Neuronal stem cell (in vitro differentiated cells): ENCODE data around the gene ANP32A.

ENCODE experiments used
- DNase-seq: peaks from one replicate; pipeline ENCODE4 v3.0.0-alpha.2; 2013; ENCODE audit warnings: low spot score
- H2AFZ ChIP-seq: one replicate; pipeline ENCODE4 v1.6.1; 2013; ENCODE audit warnings: mild to moderate bottlenecking, low read length, inconsistent platforms
- H2AK5ac ChIP-seq: 2 replicates; pipeline ENCODE4 v1.6.1; 2013; ENCODE audit warnings: low read depth, mild to moderate bottlenecking, inconsistent platforms, low read length, moderate library complexity, mixed read lengths
- H2BK120ac ChIP-seq: 2 replicates; pipeline ENCODE4 v1.6.1; 2013; ENCODE audit warnings: low read depth, mild to moderate bottlenecking, inconsistent platforms, low read length, moderate library complexity, mixed read lengths
- H2BK12ac ChIP-seq: one replicate; pipeline ENCODE4 v1.6.1; 2013; ENCODE audit warnings: low read length, inconsistent platforms
- H2BK15ac ChIP-seq: 2 replicates; pipeline ENCODE4 v1.6.1; 2013; ENCODE audit warnings: mild to moderate bottlenecking, low read length, inconsistent platforms, mixed read lengths
- H2BK5ac ChIP-seq: one replicate; pipeline ENCODE4 v1.6.1; 2013; ENCODE audit warnings: inconsistent platforms, mild to moderate bottlenecking, low read length, moderate library complexity
- H3K14ac ChIP-seq: one replicate; pipeline ENCODE4 v1.6.1; 2013; ENCODE audit warnings: low read length, inconsistent platforms
- H3K18ac ChIP-seq: 2 replicates; pipeline ENCODE4 v1.6.1; 2013; ENCODE audit warnings: low read length, inconsistent platforms
- H3K23ac ChIP-seq: 2 replicates; pipeline ENCODE4 v1.6.1; 2013; ENCODE audit warnings: low read depth, mild to moderate bottlenecking, mixed read lengths, low read length, inconsistent platforms; ENCODE audit not compliant: poor library complexity
- H3K27ac ChIP-seq: replicated peaks from 3 replicates; pipeline ENCODE4 v1.5.1; 2013; ENCODE audit warnings: low read length, inconsistent platforms
- H3K27me3 ChIP-seq, 3 experiments: 2 replicates each; pipeline ENCODE4 v1.6.1; 2013; ENCODE audit warnings: low read length in 3 of 3, mild to moderate bottlenecking in 2 of 3, inconsistent platforms in 1 of 3, low read depth in 1 of 3, mixed read lengths in 1 of 3, moderate library complexity in 1 of 3; ENCODE audit not compliant: control insufficient read depth in 3 of 3, insufficient read depth in 3 of 3
- H3K36me3 ChIP-seq, 2 donors: replicated peaks in 1 of 2; 2 replicates each; pipeline ENCODE4 v1.6.1; 2013; ENCODE audit warnings: low read length in 2 of 2; ENCODE audit not compliant: control insufficient read depth in 2 of 2, insufficient read depth in 2 of 2
- H3K4ac ChIP-seq: 2 replicates; pipeline ENCODE4 v1.6.1; 2013; ENCODE audit warnings: inconsistent platforms, mild to moderate bottlenecking, low read length, moderate library complexity
- H3K4me1 ChIP-seq, 2 donors: 1 replicate in 1 of 2; 2 replicates in 1 of 2; pipeline ENCODE4 v1.6.1; 2013; ENCODE audit warnings: low read length in 2 of 2, low read depth in 1 of 2; ENCODE audit not compliant: control insufficient read depth in 2 of 2, insufficient read depth in 1 of 2
- H3K4me2 ChIP-seq: one replicate; pipeline ENCODE4 v1.6.1; 2013; ENCODE audit warnings: mild to moderate bottlenecking, low read length, inconsistent platforms; ENCODE audit not compliant: insufficient read depth, poor library complexity, severe bottlenecking
- H3K4me3 ChIP-seq, 2 donors: 2 replicates each; pipeline ENCODE4 v1.5.1; 2013; ENCODE audit warnings: low read length in 2 of 2, mild to moderate bottlenecking in 2 of 2, inconsistent platforms in 1 of 2, moderate library complexity in 1 of 2
- H3K79me1 ChIP-seq: one replicate; pipeline ENCODE4 v1.6.1; 2013; ENCODE audit warnings: low read depth, mild to moderate bottlenecking, inconsistent platforms, low read length, moderate library complexity
- H3K9ac ChIP-seq: one replicate; pipeline ENCODE4 v1.6.1; 2013; ENCODE audit warnings: mild to moderate bottlenecking, low read depth, low read length, inconsistent platforms; ENCODE audit not compliant: poor library complexity
- H3K9me3 ChIP-seq, 2 donors: replicated peaks in 1 of 2; 2 replicates each; pipeline versions ENCODE3 to v1.6.1; 2013; ENCODE audit warnings: low read length in 2 of 2, mild to moderate bottlenecking in 2 of 2, inconsistent platforms in 1 of 2, low read depth in 1 of 2, mixed read lengths in 1 of 2, moderate library complexity in 1 of 2; ENCODE audit not compliant: control insufficient read depth in 2 of 2, insufficient read depth in 1 of 2
- H4K8ac ChIP-seq: one replicate; pipeline ENCODE4 v1.6.1; 2013; ENCODE audit warnings: low read depth, mild to moderate bottlenecking, inconsistent platforms, low read length, moderate library complexity
- H4K91ac ChIP-seq: one replicate; pipeline ENCODE4 v1.6.1; 2013; ENCODE audit warnings: low read length, low read depth, mild to moderate bottlenecking, inconsistent platforms; ENCODE audit not compliant: poor library complexity
- WGBS, 2 donors: extraction: QIAGEN DNeasy Blood & Tissue Kit; methylation state at CpG; one replicate each; pipeline ENCODE4 v1.1.7; 2013; ENCODE audit warnings: missing lambda C conversion rate in 2 of 2, mixed read lengths in 1 of 2; ENCODE audit not compliant: insufficient read length in 2 of 2, insufficient replicate concordance in 1 of 2; ENCODE audit errors: extremely low coverage in 2 of 2; 5-methylcytosine and 5-hydroxymethylcytosine counted together

ANP32A gene

DNA sequence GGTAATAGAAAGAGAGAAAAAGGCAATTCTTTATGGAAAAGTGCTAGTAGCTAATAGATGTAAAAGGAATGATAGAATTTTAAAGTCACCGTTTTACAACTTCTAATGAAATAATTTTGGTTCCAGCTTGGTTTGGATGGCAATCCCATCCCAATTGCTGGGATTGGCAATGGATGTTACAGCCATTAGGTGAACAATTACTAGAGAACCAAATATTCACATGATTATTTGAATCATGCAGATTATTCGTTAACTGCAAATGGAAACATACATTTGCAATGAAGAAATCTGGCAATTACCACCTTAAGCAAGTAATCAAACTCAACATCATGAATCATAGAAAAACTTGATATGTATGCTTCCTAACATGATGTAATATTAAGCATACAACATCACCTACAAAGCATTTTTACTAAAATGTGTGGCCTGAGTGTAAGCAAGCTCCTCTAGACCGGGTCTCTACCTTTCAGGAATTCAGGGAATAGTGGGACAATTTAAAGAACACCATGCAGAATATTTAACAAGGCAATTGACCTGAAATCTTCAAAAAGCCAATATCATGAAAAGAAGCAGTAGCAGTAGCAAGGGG, 26.2 kb upstream of the ANP32A start:
- Histone ChIP-seq H3K9me3 (no peaks in the 10 kb centered on the region), H3K18ac (no peak overlapping the region), H4K91ac (no peak overlapping the region), H2BK120ac (no peak overlapping the region), H3K27me3 (peaks cover 0 to 69% (median 8%) of the 10 kb centered on the region in 3 experiments), H3K23ac (no peak overlapping the region), H3K4me2 (no peak overlapping the region), H3K14ac (no peak overlapping the region), H3K36me3 (no peaks in the 10 kb centered on the region), H3K27ac (no peak overlapping the region), H2BK5ac (no peak overlapping the region), H3K4me3 (no peak overlapping the region), H2BK12ac (no peak overlapping the region), H3K79me1 (no peaks in the 10 kb centered on the region), H3K9ac (no peak overlapping the region), H3K4me1 (peaks cover 0 to 2% of the 10 kb centered on the region in 2 donors), H2AK5ac (no peak overlapping the region), H2BK15ac (no peak overlapping the region), H3K4ac (no peak overlapping the region), H4K8ac (no peak overlapping the region), H2AFZ (no peak overlapping the region)
- no peak for DNase-seq
- WGBS, 2 donors, result no CpG with 5 or more reads among the region's 3 CpGs

DNA sequence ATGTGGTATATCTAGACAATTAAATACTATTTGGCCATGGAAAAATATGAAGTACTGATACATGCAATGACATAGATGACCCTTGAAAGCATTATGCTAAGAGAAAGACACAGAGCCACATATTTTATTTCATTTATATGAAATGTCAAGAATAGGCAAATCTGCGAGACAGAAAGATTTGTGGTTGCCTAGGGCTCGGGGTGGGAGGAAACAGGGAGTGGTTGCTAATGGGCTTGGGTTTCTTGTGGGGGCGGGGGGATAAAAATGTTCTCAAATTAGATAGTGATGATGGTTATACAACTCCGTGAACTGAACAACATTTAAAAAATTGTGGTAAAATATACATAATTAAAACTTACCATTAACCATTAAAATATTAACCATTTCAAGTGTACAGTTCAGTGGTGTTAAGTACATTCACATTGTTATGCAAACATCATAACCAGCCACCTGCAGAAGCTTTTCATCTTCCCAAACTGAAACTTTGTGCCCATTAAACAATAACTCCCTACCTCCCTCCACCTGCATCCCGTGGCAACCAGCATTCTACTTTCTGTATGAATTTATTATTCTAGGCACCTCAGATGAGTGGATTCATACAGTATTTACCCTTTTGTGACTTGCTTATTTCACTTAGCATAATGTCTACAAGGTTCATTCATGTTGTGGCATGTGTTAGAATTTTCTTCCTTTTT, 24.3 kb upstream of the ANP32A start:
- Histone ChIP-seq H2BK5ac (no peak overlapping the region), H3K27me3 (peaks cover 0 to 75% (median 8%) of the 10 kb centered on the region in 3 experiments), H2AK5ac (no peak overlapping the region), H3K36me3 (no peaks in the 10 kb centered on the region), H2AFZ (no peak overlapping the region), H2BK12ac (no peak overlapping the region), H3K18ac (no peak overlapping the region), H3K9ac (no peak overlapping the region), H2BK120ac (no peak overlapping the region), H2BK15ac (no peak overlapping the region), H3K4me1 (peaks cover 0 to 2% of the 10 kb centered on the region in 2 donors), H4K91ac (no peak overlapping the region), H4K8ac (no peak overlapping the region), H3K27ac (no peak overlapping the region), H3K4ac (no peak overlapping the region), H3K9me3 (no peaks in the 10 kb centered on the region), H3K4me3 (no peak overlapping the region), H3K14ac (no peak overlapping the region), H3K23ac (no peak overlapping the region), H3K4me2 (no peak overlapping the region), H3K79me1 (no peaks in the 10 kb centered on the region)
- WGBS, 2 donors, result no CpG with 5 or more reads among the region's 5 CpGs
- no peak for DNase-seq

DNA sequence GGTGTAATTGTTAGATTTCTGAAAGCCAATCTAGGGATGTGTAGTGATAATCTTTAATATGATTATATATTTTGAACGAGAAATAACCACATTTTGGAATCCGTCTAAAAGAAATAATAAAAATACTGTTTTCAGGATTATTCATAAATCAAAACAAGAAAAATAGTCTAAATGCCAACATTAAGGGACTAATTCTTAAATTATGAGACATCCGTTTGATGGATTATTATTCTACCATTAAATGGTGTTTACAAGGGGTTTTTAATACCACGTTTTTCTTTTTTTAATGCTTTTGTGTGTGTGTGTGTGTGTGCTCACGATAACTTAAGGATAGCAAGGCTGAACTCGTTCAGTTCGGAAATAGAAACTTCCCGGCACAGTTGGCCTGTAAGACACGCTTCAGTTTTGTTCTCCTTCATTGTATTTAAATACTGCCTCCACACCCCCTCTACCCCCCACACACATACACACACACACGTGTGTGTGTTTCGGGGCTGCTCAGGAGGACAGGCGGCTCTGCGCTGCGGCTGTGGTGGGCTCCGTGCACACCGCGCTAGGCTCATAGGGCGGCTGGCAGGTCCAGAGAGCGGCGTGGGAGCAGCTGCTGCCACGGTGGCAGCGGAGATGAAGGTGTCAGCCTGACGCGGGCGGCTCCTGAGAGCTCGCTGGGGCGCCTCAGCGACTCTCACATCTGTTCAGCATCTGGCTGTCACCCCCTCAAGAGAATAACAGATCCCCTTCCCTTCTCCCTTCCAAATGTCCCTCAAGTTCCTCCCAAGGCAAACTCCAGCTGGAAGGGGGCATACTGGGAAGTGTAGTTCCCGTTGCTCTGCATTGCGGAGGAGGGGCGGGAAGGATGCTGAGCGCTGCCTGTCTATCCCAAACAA, 23.0 kb upstream of the ANP32A start:
- peak overlapping the region; percentile 79 for H2AFZ ChIP-seq
- peak overlapping the region; percentile 32 for H3K18ac ChIP-seq
- no peak overlapping the region for H4K8ac ChIP-seq
- H3K4me1 ChIP-seq, result peaks cover 0 to 2% of the 10 kb centered on the region in 2 donors
- no peak overlapping the region for H3K14ac ChIP-seq
- no peak overlapping the region for H3K9ac ChIP-seq
- H3K4ac ChIP-seq, result no peak overlapping the region
- peaks cover 0 to 71% (median 8%) of the 10 kb centered on the region in 3 experiments for H3K27me3 ChIP-seq
- WGBS, 2 donors, result no CpG with 5 or more reads among the region's 32 CpGs
- no peak overlapping the region for H3K23ac ChIP-seq
- no peak overlapping the region for H2AK5ac ChIP-seq
- no peaks in the 10 kb centered on the region for H3K79me1 ChIP-seq
- H3K9me3 ChIP-seq, result no peaks in the 10 kb centered on the region
- H3K27ac ChIP-seq, result no peak overlapping the region
- H2BK15ac ChIP-seq, result no peak overlapping the region
- DNase-seq, result peak; percentile 45
- no peak overlapping the region for H4K91ac ChIP-seq
- H3K36me3 ChIP-seq, result no peaks in the 10 kb centered on the region
- H2BK5ac ChIP-seq, result no peak overlapping the region
- H2BK12ac ChIP-seq, result no peak overlapping the region
- peak overlapping the region; percentile 59 for H3K4me2 ChIP-seq
- peak overlapping the region; percentile 24 to 73 for H3K4me3 ChIP-seq
- no peak overlapping the region for H2BK120ac ChIP-seq

DNA sequence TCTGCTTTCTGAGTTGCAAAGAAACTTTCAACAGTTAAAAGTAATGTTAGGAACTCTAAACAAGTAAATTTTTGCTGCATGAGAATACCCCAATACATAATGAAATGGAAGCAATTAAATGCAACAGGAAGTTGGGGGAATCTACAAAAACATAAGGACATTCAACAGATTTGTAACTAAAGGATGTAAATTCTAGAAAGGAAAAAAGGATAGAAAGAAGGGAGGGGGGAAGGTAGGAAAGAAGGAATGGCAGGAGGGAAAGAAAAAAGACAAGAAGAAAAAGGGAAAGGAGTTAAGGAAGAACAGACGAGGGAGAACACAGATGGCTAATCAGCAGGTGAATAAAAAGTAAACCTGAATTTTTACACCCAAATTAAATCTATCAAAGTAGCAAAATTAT, 22.3 kb upstream of the ANP32A start:
- Histone ChIP-seq H3K4ac (no peak overlapping the region), H3K27ac (no peak overlapping the region), H3K9me3 (peaks cover 0 to 2% of the 10 kb centered on the region in 2 donors), H3K27me3 (peaks cover 0 to 68% (median 8%) of the 10 kb centered on the region in 3 experiments), H2AK5ac (no peak overlapping the region), H3K79me1 (no peaks in the 10 kb centered on the region), H4K91ac (no peak overlapping the region), H2BK120ac (no peak overlapping the region), H3K18ac (no peak overlapping the region), H2BK5ac (no peak overlapping the region), H2BK15ac (no peak overlapping the region), H3K23ac (no peak overlapping the region), H3K36me3 (no peaks in the 10 kb centered on the region), H3K4me2 (no peak overlapping the region), H3K4me3 (no peak overlapping the region), H3K14ac (no peak overlapping the region), H2AFZ (no peak overlapping the region), H3K4me1 (peaks cover 0 to 2% of the 10 kb centered on the region in 2 donors), H3K9ac (no peak overlapping the region), H2BK12ac (no peak overlapping the region), H4K8ac (no peak overlapping the region)
- no CpG with 5 or more reads among the region's 1 CpG for WGBS, 2 donors
- no peak for DNase-seq
